PC-3 (cell line): ENCODE measurements around the gene NPLOC4. TPM values are rescaled to one million over a fixed set of nuclear protein-coding genes. Genes with fewer than 3 reads are reported as not detected.

Experiments
- ATAC-seq: fragments of 200-7000 bp; cut with Tn5 transposase; 2 replicates; pipeline ENCODE4 v1.9.1; 2020; ENCODE audit warnings: mild to moderate bottlenecking, moderate library complexity
- BruUV-seq: library from RNA; stranded (reverse); fragments of 400-500 nt; replicated peaks from 2 replicates; lab custom pipeline; 2021; lab: Mats Ljungman, UMichigan
- CTCF ChIA-PET: fragments of 300-600 bp; sonication (Branson Sonifier 250); formaldehyde crosslinking; loops from one replicate; lab custom pipeline; 2022; ENCODE audit warnings: antibody characterized with exemption; lab: Charles Lee
- POLR2A ChIA-PET: fragments of 300-600 bp; sonication (Branson Sonifier 250); formaldehyde crosslinking; loops from one replicate; lab custom pipeline; 2022; ENCODE audit warnings: antibody characterized with exemption; ENCODE audit not compliant: unreplicated experiment; lab: Charles Lee
- DNase-seq: peaks from one replicate; pipeline ENCODE4 v3.0.0-alpha.2; 2015
- H2AFZ ChIP-seq: fragments of 300-600 bp; sonication (generic); 2 replicates; pipeline ENCODE4 v1.6.0; 2016; ENCODE audit warnings: antibody characterized with exemption, low read length
- H3F3A ChIP-seq: fragments of 300-600 bp; sonication (generic); one replicate; pipeline ENCODE4 v1.6.0; 2017; ENCODE audit warnings: antibody characterized with exemption, low read length, control low read depth, mild to moderate bottlenecking; ENCODE audit not compliant: unreplicated experiment
- H3K27ac ChIP-seq: fragments of 300-600 bp; sonication (generic); 2 replicates; pipeline ENCODE4 v1.5.1; 2016; ENCODE audit warnings: mild to moderate bottlenecking, low read length
- H3K27me3 ChIP-seq: fragments of 300-600 bp; sonication (generic); 2 replicates; pipeline ENCODE4 v1.6.1; 2016; ENCODE audit warnings: low read length, mixed read lengths
- H3K36me3 ChIP-seq: fragments of 300-600 bp; sonication (generic); 2 replicates; pipeline ENCODE4 v1.6.1; 2016; ENCODE audit warnings: low read depth, mixed run types, low read length, mixed read lengths
- H3K4me1 ChIP-seq: fragments of 300-600 bp; sonication (generic); 2 replicates; pipeline ENCODE4 v1.5.1; 2016; ENCODE audit warnings: low read length; ENCODE audit not compliant: insufficient read depth
- H3K4me2 ChIP-seq: fragments of 300-600 bp; sonication (generic); 2 replicates; pipeline ENCODE4 v1.6.0; 2016; ENCODE audit warnings: low read length
- H3K4me3 ChIP-seq: fragments of 300-600 bp; sonication (generic); 2 replicates; pipeline ENCODE4 v1.5.1; 2016; ENCODE audit warnings: mild to moderate bottlenecking, low read length, mixed read lengths
- H3K79me2 ChIP-seq: fragments of 300-600 bp; sonication (generic); 2 replicates; pipeline ENCODE4 v1.6.1; 2017; ENCODE audit warnings: low read length, mixed read lengths
- H3K9ac ChIP-seq: fragments of 300-600 bp; sonication (generic); 2 replicates; pipeline ENCODE4 v1.6.0; 2016; ENCODE audit warnings: mild to moderate bottlenecking, low read length
- H3K9me2 ChIP-seq: fragments of 300-600 bp; sonication (generic); replicated peaks from 2 replicates; pipeline ENCODE4 v1.6.1; 2016; ENCODE audit warnings: mixed run types, low read length, mixed read lengths
- H3K9me3 ChIP-seq: fragments of 300-600 bp; sonication (generic); 2 replicates; pipeline ENCODE4 v1.6.1; 2016; ENCODE audit warnings: low read length, mixed read lengths
- H4K20me1 ChIP-seq: fragments of 300-600 bp; sonication (generic); 2 replicates; pipeline ENCODE4 v1.6.1; 2016; ENCODE audit warnings: low read length, mixed read lengths
- EZH2 ChIP-seq: fragments of 300-600 bp; sonication (generic); IDR thresholded peaks from one replicate; pipeline ENCODE4 v1.6.1; 2017; ENCODE audit warnings: antibody characterized with exemption, mild to moderate bottlenecking, low read length; ENCODE audit not compliant: unreplicated experiment
- EZH2phosphoT487 ChIP-seq: fragments of 300-600 bp; sonication (generic); IDR thresholded peaks from 2 replicates; pipeline ENCODE4 v1.6.1; 2018; ENCODE audit warnings: mild to moderate bottlenecking, antibody characterized with exemption, low read length, borderline replicate concordance
- intact Hi-C: fragments of 100-400 bp; cut with micrococcal nuclease; formaldehyde crosslinking; loops from 2 replicates; pipeline ENCODE4 v1.9.0; 2023
- total RNA-seq: library from RNA; depleted of rRNA; stranded (reverse); fragments of >200 nt; gene quantifications from 2 replicates; pipeline ENCODE4 v1.2.3, GENCODE V29; 2014
- TF ChIP-seq, protein P1 (sequence below): fragments of 300-600 bp; sonication (generic); conservative IDR thresholded peaks from 2 replicates; pipeline ENCODE4 v1.5.1; 2017; ENCODE audit warnings: antibody characterized with exemption, low read depth, mild to moderate bottlenecking, low read length

The NPLOC4 gene
- total RNA-seq, 1 experiment from 2014 or later = 109 TPM

DNA sequence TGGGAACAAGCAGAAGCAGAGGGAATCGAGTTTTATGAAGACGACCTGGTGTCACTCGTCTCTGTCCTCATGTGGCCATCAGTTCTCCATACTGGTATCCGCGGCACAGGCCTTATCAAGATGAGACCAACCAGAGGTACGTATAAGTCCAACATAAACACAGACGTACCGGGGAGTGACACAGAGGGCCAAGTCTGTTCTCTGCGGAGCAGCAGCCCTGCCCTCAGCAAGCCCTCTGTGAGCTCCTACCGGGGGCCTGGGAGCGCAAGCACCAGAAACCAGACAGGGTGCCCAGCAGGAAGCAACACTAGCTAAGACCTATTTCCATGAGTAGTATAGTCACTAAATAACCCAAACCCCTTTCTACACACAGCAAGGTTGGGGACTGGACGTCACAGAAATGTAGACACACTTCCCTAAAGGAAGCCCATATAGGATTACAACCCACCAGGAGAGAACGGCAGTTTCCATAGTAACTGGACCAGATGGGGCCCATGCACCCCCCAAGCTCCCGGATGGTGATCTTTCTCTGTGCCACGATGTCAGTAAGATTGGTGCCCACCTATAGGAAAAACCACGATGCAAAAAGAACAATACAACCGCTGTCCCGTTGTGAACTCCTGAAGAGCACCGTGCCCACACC, 45.8 kb upstream of the NPLOC4 start:
- Histone ChIP-seq H3K79me2 (peaks cover 67% of the 10 kb centered on the region), H2AFZ (peak overlapping the region; percentile 83), H3K36me3 (peaks cover 21% of the 10 kb centered on the region), H3K4me3 (peak overlapping the region; percentile 87), H3F3A (peaks cover 5% of the 10 kb centered on the region), H3K4me2 (peak overlapping the region; percentile 82), H3K9ac (peak overlapping the region; percentile 95), H3K27ac (peak overlapping the region; percentile 38; the same call in 1 of the 2 replicates), H3K9me2 (no peaks in the 10 kb centered on the region), H3K9me3 (no peaks in the 10 kb centered on the region), H3K4me1 (peaks cover 24% of the 10 kb centered on the region), H4K20me1 (peaks cover 31% of the 10 kb centered on the region), H3K27me3 (no peaks in the 10 kb centered on the region)
- ChIA-PET CTCF (interaction anchor here (0.6 kb wide), 1 partner anchor 31 kb away, joined by 6 read pairs; no protein-coding TSS in a partner anchor), POLR2A (interaction anchor here (0.5 to 0.7 kb wide), 2 partner anchors 15 to 43 kb away, joined by 3 to 9 read pairs; no protein-coding TSS in a partner anchor)
- DNase-seq (no peak), ATAC-seq (no peak)
- TF ChIP-seq EZH2phosphoT487 (no peak), EZH2 (no peak)
- intact Hi-C loops = no loop called here
- no TSS peak for BruUV-seq

DNA sequence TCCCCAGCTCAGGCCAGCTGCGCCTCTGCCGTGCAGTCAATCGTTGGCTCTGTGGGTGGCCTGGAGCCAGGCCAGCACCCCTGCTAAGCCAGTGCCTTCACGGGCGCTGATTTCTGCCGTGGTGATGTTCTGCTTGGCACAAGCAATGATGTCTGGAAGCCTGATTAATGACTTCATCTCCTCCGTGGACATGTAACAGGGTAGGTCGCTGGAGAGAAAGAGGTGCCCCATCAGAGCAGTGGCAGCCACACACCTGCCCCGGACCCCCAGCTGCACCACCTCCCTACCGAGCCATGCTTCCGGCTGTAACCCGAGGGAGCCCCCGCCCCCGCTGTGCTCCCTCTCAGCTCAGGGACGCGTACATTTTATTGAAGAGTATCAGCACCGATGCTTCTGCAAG, 44.8 kb upstream of the NPLOC4 start:
- no TSS peak for BruUV-seq
- H3K9me3 ChIP-seq = no peaks in the 10 kb centered on the region
- no peak overlapping the region for H3K9ac ChIP-seq
- ATAC-seq (no peak), DNase-seq (no peak)
- no peaks in the 10 kb centered on the region for H3K9me2 ChIP-seq
- TF ChIP-seq, protein P1, sequence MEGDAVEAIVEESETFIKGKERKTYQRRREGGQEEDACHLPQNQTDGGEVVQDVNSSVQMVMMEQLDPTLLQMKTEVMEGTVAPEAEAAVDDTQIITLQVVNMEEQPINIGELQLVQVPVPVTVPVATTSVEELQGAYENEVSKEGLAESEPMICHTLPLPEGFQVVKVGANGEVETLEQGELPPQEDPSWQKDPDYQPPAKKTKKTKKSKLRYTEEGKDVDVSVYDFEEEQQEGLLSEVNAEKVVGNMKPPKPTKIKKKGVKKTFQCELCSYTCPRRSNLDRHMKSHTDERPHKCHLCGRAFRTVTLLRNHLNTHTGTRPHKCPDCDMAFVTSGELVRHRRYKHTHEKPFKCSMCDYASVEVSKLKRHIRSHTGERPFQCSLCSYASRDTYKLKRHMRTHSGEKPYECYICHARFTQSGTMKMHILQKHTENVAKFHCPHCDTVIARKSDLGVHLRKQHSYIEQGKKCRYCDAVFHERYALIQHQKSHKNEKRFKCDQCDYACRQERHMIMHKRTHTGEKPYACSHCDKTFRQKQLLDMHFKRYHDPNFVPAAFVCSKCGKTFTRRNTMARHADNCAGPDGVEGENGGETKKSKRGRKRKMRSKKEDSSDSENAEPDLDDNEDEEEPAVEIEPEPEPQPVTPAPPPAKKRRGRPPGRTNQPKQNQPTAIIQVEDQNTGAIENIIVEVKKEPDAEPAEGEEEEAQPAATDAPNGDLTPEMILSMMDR = no peak
- TF ChIP-seq EZH2phosphoT487 (no peak), EZH2 (no peak)
- intact Hi-C loops = no loop called here
- H3K4me2 ChIP-seq = no peak overlapping the region
- no peak overlapping the region for H3K4me3 ChIP-seq
- no peak overlapping the region for H2AFZ ChIP-seq
- POLR2A ChIA-PET = no interaction called here
- peaks cover 21% of the 10 kb centered on the region for H4K20me1 ChIP-seq
- peaks cover 57% of the 10 kb centered on the region for H3K79me2 ChIP-seq
- H3F3A ChIP-seq = peaks cover 5% of the 10 kb centered on the region
- H3K4me1 ChIP-seq = peaks cover 24% of the 10 kb centered on the region
- H3K27me3 ChIP-seq = no peaks in the 10 kb centered on the region
- H3K36me3 ChIP-seq = peaks cover 14% of the 10 kb centered on the region; the same call in 1 of the 2 replicates
- CTCF ChIA-PET = interaction anchor here (0.6 kb wide), 1 partner anchor 32 kb away, joined by 6 read pairs; no protein-coding TSS in a partner anchor
- no peak overlapping the region for H3K27ac ChIP-seq

DNA sequence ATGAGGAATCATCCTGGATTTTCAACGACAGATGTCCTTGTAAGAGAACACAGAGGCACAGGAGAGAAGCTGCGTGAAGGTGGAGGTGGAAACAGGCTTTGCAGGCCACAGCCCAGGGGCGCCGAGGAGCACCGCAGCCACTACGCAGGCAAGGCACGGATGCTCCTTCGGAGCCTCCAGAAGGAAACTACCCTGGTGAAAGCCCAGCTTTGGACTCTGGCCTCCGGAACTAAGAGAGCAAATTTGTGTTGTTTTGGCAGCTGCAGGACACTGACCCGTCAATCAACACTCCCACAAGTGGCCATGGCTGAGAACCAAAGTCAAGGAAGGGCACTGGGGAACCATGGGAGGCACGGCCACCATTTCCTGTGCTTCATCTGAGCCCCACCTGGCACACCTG, 43.2 kb upstream of the NPLOC4 start:
- peaks cover 12% of the 10 kb centered on the region for H3K4me1 ChIP-seq
- ATAC-seq (no peak), DNase-seq (no peak)
- 0 out of 2 replicates have a peak, but pooled peaks cover 4% of the 10 kb centered on the region for H3K36me3 ChIP-seq
- no peaks in the 10 kb centered on the region for H3K9me3 ChIP-seq
- H3K4me2 ChIP-seq = no peak overlapping the region
- peaks cover 41% of the 10 kb centered on the region for H3K79me2 ChIP-seq
- no TSS peak for BruUV-seq
- TF ChIP-seq, protein P1 = no peak
- TF ChIP-seq EZH2 (no peak), EZH2phosphoT487 (no peak)
- H2AFZ ChIP-seq = no peak overlapping the region
- no peaks in the 10 kb centered on the region for H3K9me2 ChIP-seq
- H3F3A ChIP-seq = peaks cover 5% of the 10 kb centered on the region
- H3K9ac ChIP-seq = no peak overlapping the region
- ChIA-PET CTCF (no interaction called here), POLR2A (no interaction called here)
- H4K20me1 ChIP-seq = peaks cover 6% of the 10 kb centered on the region
- H3K27ac ChIP-seq = no peak overlapping the region
- H3K27me3 ChIP-seq = no peaks in the 10 kb centered on the region
- intact Hi-C loops = no loop called here
- no peak overlapping the region for H3K4me3 ChIP-seq
